K562 (cell line): ENCODE data around the gene TAOK2. TPM values are rescaled to one million over a fixed set of nuclear protein-coding genes. Genes with fewer than 3 reads are reported as not detected.

ENCODE experiments used
- BHLHE40 ChIP-seq: IDR thresholded peaks from 2 replicates; pipeline ENCODE4 v1.6.1; 2011; ENCODE audit warnings: low read length, improper control_type of control experiment
- C11orf30 ChIP-seq: fragments of 450-650 bp; IDR thresholded peaks from 2 replicates; pipeline ENCODE4 v1.6.1; 2016; ENCODE audit warnings: low read depth, mild to moderate bottlenecking
- CTBP1 ChIP-seq: fragments of 450-650 bp; IDR thresholded peaks from 2 replicates; pipeline ENCODE4 v1.6.1; 2016; ENCODE audit warnings: borderline replicate concordance
- FOXA3 ChIP-seq, 2 experiments: fragments of 450-650 bp in 1 of 2; sonication (generic) in 1 of 2; formaldehyde crosslinking; IDR thresholded peaks in 1 of 2; conservative IDR thresholded peaks in 1 of 2; 2 replicates each; pipeline versions ENCODE4 v1.4.0 to v1.8.0; 2020 to 2022; ENCODE audit warnings: mild to moderate bottlenecking in 2 of 2, missing genetic modification reagents in 1 of 2
- POLR2B ChIP-seq: fragments of 450-650 bp; IDR thresholded peaks from 2 replicates; pipeline ENCODE4 v1.6.1; 2018; ENCODE audit warnings: low read depth; ENCODE audit not compliant: partially characterized antibody
- RBBP5 ChIP-seq: fragments of 200-600 bp; sonication (generic); IDR thresholded peaks from 2 replicates; pipeline ENCODE4 v1.6.1; 2012; ENCODE audit warnings: borderline replicate concordance, mild to moderate bottlenecking, low read length, control low read depth, inconsistent platforms; ENCODE audit not compliant: insufficient read depth, poor library complexity, severe bottlenecking
- SIX5 ChIP-seq, 2 experiments: IDR thresholded peaks; 2 replicates each; pipeline ENCODE4 v1.6.1; 2011; ENCODE audit warnings: low read length in 2 of 2, borderline replicate concordance in 1 of 2, low read depth in 1 of 2, mild to moderate bottlenecking in 1 of 2, moderate library complexity in 1 of 2; ENCODE audit not compliant: insufficient read depth in 1 of 2
- SMARCA4 ChIP-seq: fragments of 450-650 bp; IDR thresholded peaks from 2 replicates; pipeline ENCODE4 v1.6.1; 2016
- TRIM24 ChIP-seq, 2 experiments: fragments of 450-650 bp; IDR thresholded peaks; 2 replicates each; pipeline ENCODE4 v1.6.1; 2016
- ZBTB11 ChIP-seq, 3 experiments: fragments of 200-800 bp in 1 of 3; fragments of 250-450 bp in 1 of 3; fragments of 450-650 bp in 1 of 3; sonication (Bioruptor Pico) in 1 of 3; sonication (Bioruptor generic) in 1 of 3; formaldehyde crosslinking in 1 of 3; IDR thresholded peaks; 2 replicates each; pipeline versions ENCODE4 v1.6.1 to v1.8.0; 2016 to 2022; ENCODE audit warnings: mild to moderate bottlenecking in 2 of 3, missing genetic modification characterization in 2 of 3, missing compliant biosample characterization in 1 of 3, moderate library complexity in 1 of 3
- ZNF140 ChIP-seq: fragments of 250-450 bp; sonication (Bioruptor Pico); IDR thresholded peaks from 2 replicates; pipeline ENCODE4 v1.8.0; 2021; ENCODE audit warnings: moderate library complexity, mild to moderate bottlenecking, inconsistent platforms
- ZNF75A ChIP-seq: fragments of 450-650 bp; formaldehyde crosslinking; IDR thresholded peaks from 2 replicates; pipeline ENCODE4 v1.4.0; 2020; ENCODE audit warnings: mild to moderate bottlenecking
- polyA plus RNA-seq, 8 experiments: library from polyadenylated mRNA; depleted of rRNA in 4 of 8; stranded (reverse) in 5 of 8; unstranded in 3 of 8; fragments of >200 nt; fragmentation: Nextera tagmentation in 2 of 8; fragmentation: Illumina TruSeq in 1 of 8; extraction: Ambion mirVana in 2 of 8; extraction: Trizol in 1 of 8; gene quantifications; 2 replicates each; pipeline versions ENCODE4 v1.2.1 to v1.2.3, GENCODE V29; 2011 to 2014; ENCODE audit warnings: inconsistent platforms in 1 of 8, missing spikeins in 1 of 8
- total RNA-seq, 7 experiments: library from RNA; depleted of rRNA in 6 of 7; stranded (reverse); fragments of >200 nt in 6 of 7; fragmentation: Illumina TruSeq in 2 of 7; extraction: Trizol in 2 of 7; gene quantifications; 2 replicates each; pipeline versions ENCODE4 v1.2.1 to v1.2.3, GENCODE V29; 2011 to 2021; ENCODE audit warnings: low replicate concordance in 1 of 7
- TF ChIP-seq, protein P1 (sequence below): fragments of 200-400 bp; formaldehyde crosslinking; IDR thresholded peaks from 2 replicates; pipeline ENCODE4 v1.6.1; 2017; ENCODE audit warnings: mild to moderate bottlenecking, low read depth, low read length, moderate library complexity
- TF ChIP-seq, protein P2 (sequence below): sonication (generic); formaldehyde crosslinking; IDR thresholded peaks from 2 replicates; pipeline ENCODE4 v1.8.1; 2023; ENCODE audit warnings: mild to moderate bottlenecking, missing genetic modification reagents

TAOK2 gene
- total and polyA plus RNA-seq, 9 of the 15 experiments (the other 6 are each of a cell fraction or from before 2014, with no cell fraction given), result 0.10 to 41.8 (median 13.7) TPM

GRCh38 chr16:29995911-29996765, 22.5 kb downstream of the TAOK2 start, which contains the start of gene INO80E (continued):
- TF ChIP-seq ZBTB11 (CRISPR knock-in tag; IDR thresholded peaks at IDR 0.05), result peak in 2 of 3 experiments; percentile 61 to 79; a peak in 4 of 6 replicates
- peak; percentile 82 for TF ChIP-seq POLR2B
- TF ChIP-seq TRIM24 (IDR thresholded peaks at IDR 0.05), result no peak
- 0 out of 2 replicates have a peak, but pooled peaks have one; percentile 3 for TF ChIP-seq ZNF75A (CRISPR knock-in tag)
- TF ChIP-seq FOXA3 (CRISPR knock-in tag; conservative IDR thresholded peaks at IDR 0.05 in 1 of 2, IDR thresholded peaks at IDR 0.05 in 1 of 2), result peak in 1 of 2 experiments; percentile 66; a peak in 2 of 4 replicates
- peak; percentile 75 to 81 for TF ChIP-seq SIX5 (IDR thresholded peaks at IDR 0.05; ENCODE audit: borderline replicate concordance in 1 of 2, insufficient read depth in 1 of 2, low read depth in 1 of 2, low read length in 2 of 2)
- peak; percentile 96 for TF ChIP-seq C11orf30
- peak; percentile 69 for TF ChIP-seq CTBP1
- peak; percentile 93 for TF ChIP-seq BHLHE40
- TF ChIP-seq, protein P1, sequence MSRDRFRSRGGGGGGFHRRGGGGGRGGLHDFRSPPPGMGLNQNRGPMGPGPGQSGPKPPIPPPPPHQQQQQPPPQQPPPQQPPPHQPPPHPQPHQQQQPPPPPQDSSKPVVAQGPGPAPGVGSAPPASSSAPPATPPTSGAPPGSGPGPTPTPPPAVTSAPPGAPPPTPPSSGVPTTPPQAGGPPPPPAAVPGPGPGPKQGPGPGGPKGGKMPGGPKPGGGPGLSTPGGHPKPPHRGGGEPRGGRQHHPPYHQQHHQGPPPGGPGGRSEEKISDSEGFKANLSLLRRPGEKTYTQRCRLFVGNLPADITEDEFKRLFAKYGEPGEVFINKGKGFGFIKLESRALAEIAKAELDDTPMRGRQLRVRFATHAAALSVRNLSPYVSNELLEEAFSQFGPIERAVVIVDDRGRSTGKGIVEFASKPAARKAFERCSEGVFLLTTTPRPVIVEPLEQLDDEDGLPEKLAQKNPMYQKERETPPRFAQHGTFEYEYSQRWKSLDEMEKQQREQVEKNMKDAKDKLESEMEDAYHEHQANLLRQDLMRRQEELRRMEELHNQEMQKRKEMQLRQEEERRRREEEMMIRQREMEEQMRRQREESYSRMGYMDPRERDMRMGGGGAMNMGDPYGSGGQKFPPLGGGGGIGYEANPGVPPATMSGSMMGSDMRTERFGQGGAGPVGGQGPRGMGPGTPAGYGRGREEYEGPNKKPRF, result no peak
- no peak for TF ChIP-seq ZNF140 (CRISPR knock-in tag)
- TF ChIP-seq, protein P2, sequence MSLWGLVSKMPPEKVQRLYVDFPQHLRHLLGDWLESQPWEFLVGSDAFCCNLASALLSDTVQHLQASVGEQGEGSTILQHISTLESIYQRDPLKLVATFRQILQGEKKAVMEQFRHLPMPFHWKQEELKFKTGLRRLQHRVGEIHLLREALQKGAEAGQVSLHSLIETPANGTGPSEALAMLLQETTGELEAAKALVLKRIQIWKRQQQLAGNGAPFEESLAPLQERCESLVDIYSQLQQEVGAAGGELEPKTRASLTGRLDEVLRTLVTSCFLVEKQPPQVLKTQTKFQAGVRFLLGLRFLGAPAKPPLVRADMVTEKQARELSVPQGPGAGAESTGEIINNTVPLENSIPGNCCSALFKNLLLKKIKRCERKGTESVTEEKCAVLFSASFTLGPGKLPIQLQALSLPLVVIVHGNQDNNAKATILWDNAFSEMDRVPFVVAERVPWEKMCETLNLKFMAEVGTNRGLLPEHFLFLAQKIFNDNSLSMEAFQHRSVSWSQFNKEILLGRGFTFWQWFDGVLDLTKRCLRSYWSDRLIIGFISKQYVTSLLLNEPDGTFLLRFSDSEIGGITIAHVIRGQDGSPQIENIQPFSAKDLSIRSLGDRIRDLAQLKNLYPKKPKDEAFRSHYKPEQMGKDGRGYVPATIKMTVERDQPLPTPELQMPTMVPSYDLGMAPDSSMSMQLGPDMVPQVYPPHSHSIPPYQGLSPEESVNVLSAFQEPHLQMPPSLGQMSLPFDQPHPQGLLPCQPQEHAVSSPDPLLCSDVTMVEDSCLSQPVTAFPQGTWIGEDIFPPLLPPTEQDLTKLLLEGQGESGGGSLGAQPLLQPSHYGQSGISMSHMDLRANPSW (CRISPR knock-in tag), result peak; percentile 67; the same call in 1 of the 2 replicates
- TF ChIP-seq RBBP5, result peak; percentile 27
- peak; percentile 17; the same call in 1 of the 2 replicates for TF ChIP-seq SMARCA4
